ENCODE data around the gene CIP2A. TPM values are rescaled to one million over a fixed set of nuclear protein-coding genes. Genes with fewer than 3 reads are reported as not detected.

Gene CIP2A
- polyA plus RNA-seq, 2 of the 4 experiments (the other 2 are of a cell fraction) = 30.7 to 31.8 TPM

GRCh38 chr3:108608750-108609149 is 19.5 kb upstream of the CIP2A start:
- POLR2A ChIA-PET = no interaction called here
- 89% methylated on average over 4 of the region's 4 CpGs for WGBS (ENCODE audit: missing lambda C conversion rate)

More at GRCh38 chr3:108608750-108609149, 19.5 kb upstream of the CIP2A start:
- no peaks in the 10 kb centered on the region for H3K9me3 ChIP-seq
- no peaks in the 10 kb centered on the region for H3K4me1 ChIP-seq
- TF ChIP-seq TP53 (CRISPR knock-in tag; IDR thresholded peaks at IDR 0.05) (no peak), NPAS2 (CRISPR knock-in tag; IDR thresholded peaks at IDR 0.05; ENCODE audit: borderline replicate concordance) (no peak), HEYL (CRISPR knock-in tag; IDR thresholded peaks at IDR 0.05) (no peak), POLR2A (IDR thresholded peaks at IDR 0.05; ENCODE audit: low read length) (no peak), BCL3 (IDR thresholded peaks at IDR 0.05) (no peak), ZFP36 (IDR thresholded peaks at IDR 0.05; ENCODE audit: borderline replicate concordance, partially characterized antibody) (no peak), REST (IDR thresholded peaks at IDR 0.05) (no peak), HOXB13 (CRISPR knock-in tag; IDR thresholded peaks at IDR 0.05; ENCODE audit: low read depth) (no peak), SMC3 (IDR thresholded peaks at IDR 0.05) (no peak), RFX5 (IDR thresholded peaks at IDR 0.05) (no peak), E2F6 (IDR thresholded peaks at IDR 0.05; ENCODE audit: borderline replicate concordance, low read depth) (no peak), NR3C1 (IDR thresholded peaks at IDR 0.05) (no peak), NFE2L2 (conservative IDR thresholded peaks at IDR 0.05; ENCODE audit: low read length) (no peak), GATA3 (IDR thresholded peaks at IDR 0.05; ENCODE audit: borderline replicate concordance) (no peak), USF2 (IDR thresholded peaks at IDR 0.05) (no peak), HDAC2 (IDR thresholded peaks at IDR 0.05) (no peak), FOSL2 (IDR thresholded peaks at IDR 0.05) (no peak), FOSL2 (CRISPR knock-in tag; IDR thresholded peaks at IDR 0.05) (no peak), RARB (CRISPR knock-in tag; IDR thresholded peaks at IDR 0.05) (no peak)
- TF ChIP-seq, protein P1, sequence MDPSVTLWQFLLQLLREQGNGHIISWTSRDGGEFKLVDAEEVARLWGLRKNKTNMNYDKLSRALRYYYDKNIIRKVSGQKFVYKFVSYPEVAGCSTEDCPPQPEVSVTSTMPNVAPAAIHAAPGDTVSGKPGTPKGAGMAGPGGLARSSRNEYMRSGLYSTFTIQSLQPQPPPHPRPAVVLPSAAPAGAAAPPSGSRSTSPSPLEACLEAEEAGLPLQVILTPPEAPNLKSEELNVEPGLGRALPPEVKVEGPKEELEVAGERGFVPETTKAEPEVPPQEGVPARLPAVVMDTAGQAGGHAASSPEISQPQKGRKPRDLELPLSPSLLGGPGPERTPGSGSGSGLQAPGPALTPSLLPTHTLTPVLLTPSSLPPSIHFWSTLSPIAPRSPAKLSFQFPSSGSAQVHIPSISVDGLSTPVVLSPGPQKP (IDR thresholded peaks at IDR 0.05; ENCODE audit: low read depth, low read length) = no peak
- no peak overlapping the region for H3K4me3 ChIP-seq
- CTCF ChIA-PET = no interaction called here
- DNase-seq (ENCODE audit: low read depth in 1 of 2, low spot score in 1 of 2) (no peak), ATAC-seq (no peak), FAIRE-seq (no peak)
- H3K27ac ChIP-seq = no peak overlapping the region
- no peak overlapping the region for H3K4me2 ChIP-seq

Measured in A549 (cell line).